ENCODE data around the gene TTC39A.

The TTC39A gene

DNA sequence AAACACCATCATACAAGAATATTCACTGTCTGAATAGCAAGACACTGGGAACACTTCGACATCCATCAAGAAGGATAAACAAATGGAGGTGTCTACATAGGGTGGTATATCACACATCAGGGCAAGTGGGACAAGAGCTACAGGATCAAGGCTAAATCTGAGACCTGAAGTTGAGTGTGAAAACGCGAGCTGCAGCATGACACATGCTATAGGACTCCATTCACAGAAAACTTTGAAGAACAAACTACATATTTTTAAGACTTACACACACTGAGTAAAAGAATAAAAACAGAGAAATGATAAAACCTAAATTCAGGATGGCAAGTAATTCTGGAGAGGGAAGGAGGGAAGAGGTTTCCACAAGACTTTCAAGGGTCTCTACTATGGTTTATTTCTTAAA, 2.1 kb downstream of the TTC39A start:
- Histone ChIP-seq H2BK5ac (ENCODE audit: low read length) (no peak overlapping the region), H3K36me3 (replicated peaks in 1 of 2; ENCODE audit: control insufficient read depth in 2 of 2, insufficient read depth in 2 of 2, low read length in 2 of 2) (no peaks in the 10 kb centered on the region), H2BK120ac (ENCODE audit: low read depth, low read length) (no peak overlapping the region), H3K27ac (replicated peaks; ENCODE audit: low read length) (no peak overlapping the region), H3K27me3 (ENCODE audit: control insufficient read depth in 3 of 3, insufficient read depth in 3 of 3, low read depth in 1 of 3, low read length in 3 of 3) (peaks cover 4 to 50% (median 17%) of the 10 kb centered on the region in 3 experiments), H3K18ac (ENCODE audit: low read length) (no peak overlapping the region), H3K79me1 (ENCODE audit: low read depth, low read length) (peaks cover 2% of the 10 kb centered on the region), H2BK12ac (ENCODE audit: low read length) (no peak overlapping the region), H3K4me2 (ENCODE audit: insufficient read depth, low read length, poor library complexity, severe bottlenecking) (no peak overlapping the region), H2AK5ac (ENCODE audit: low read depth, low read length) (no peak overlapping the region), H3K14ac (ENCODE audit: low read length) (no peak overlapping the region), H4K8ac (ENCODE audit: low read depth, low read length) (no peak overlapping the region), H3K9me3 (replicated peaks in 1 of 2; ENCODE audit: control insufficient read depth in 2 of 2, insufficient read depth in 1 of 2, low read depth in 1 of 2, low read length in 2 of 2) (no peaks in the 10 kb centered on the region), H3K9ac (ENCODE audit: low read depth, low read length, poor library complexity) (no peak overlapping the region), H3K23ac (ENCODE audit: low read depth, low read length, poor library complexity) (no peak overlapping the region), H2AFZ (ENCODE audit: low read length) (no peak overlapping the region), H2BK15ac (ENCODE audit: low read length) (no peak overlapping the region), H3K4me1 (ENCODE audit: control insufficient read depth in 2 of 2, insufficient read depth in 1 of 2, low read depth in 1 of 2, low read length in 2 of 2) (peaks cover 9 to 11% of the 10 kb centered on the region in 2 donors), H4K91ac (ENCODE audit: low read depth, low read length, poor library complexity) (no peak overlapping the region), H3K4ac (ENCODE audit: low read length) (no peak overlapping the region), H3K4me3 (ENCODE audit: low read length in 2 of 2) (no peak overlapping the region)
- no peak for DNase-seq (ENCODE audit: low spot score)
- WGBS, 2 donors (ENCODE audit: extremely low coverage in 2 of 2, insufficient read length in 2 of 2, insufficient replicate concordance in 1 of 2) = no CpG with 5 or more reads among the region's 3 CpGs

- Histone ChIP-seq H3K79me1 (ENCODE audit: low read depth, low read length) (peaks cover 2% of the 10 kb centered on the region), H3K4me1 (ENCODE audit: control insufficient read depth in 2 of 2, insufficient read depth in 1 of 2, low read depth in 1 of 2, low read length in 2 of 2) (peaks cover 9 to 11% of the 10 kb centered on the region in 2 donors), H4K8ac (ENCODE audit: low read depth, low read length) (no peak overlapping the region), H4K91ac (ENCODE audit: low read depth, low read length, poor library complexity) (no peak overlapping the region), H2AK5ac (ENCODE audit: low read depth, low read length) (no peak overlapping the region), H2BK5ac (ENCODE audit: low read length) (no peak overlapping the region), H3K9me3 (replicated peaks in 1 of 2; ENCODE audit: control insufficient read depth in 2 of 2, insufficient read depth in 1 of 2, low read depth in 1 of 2, low read length in 2 of 2) (no peaks in the 10 kb centered on the region), H3K14ac (ENCODE audit: low read length) (no peak overlapping the region), H3K4me2 (ENCODE audit: insufficient read depth, low read length, poor library complexity, severe bottlenecking) (no peak overlapping the region), H3K4ac (ENCODE audit: low read length) (no peak overlapping the region), H2BK120ac (ENCODE audit: low read depth, low read length) (no peak overlapping the region), H2BK15ac (ENCODE audit: low read length) (no peak overlapping the region), H3K4me3 (ENCODE audit: low read length in 2 of 2) (no peak overlapping the region), H2AFZ (ENCODE audit: low read length) (no peak overlapping the region), H2BK12ac (ENCODE audit: low read length) (no peak overlapping the region), H3K9ac (ENCODE audit: low read depth, low read length, poor library complexity) (no peak overlapping the region), H3K18ac (ENCODE audit: low read length) (no peak overlapping the region), H3K23ac (ENCODE audit: low read depth, low read length, poor library complexity) (no peak overlapping the region), H3K36me3 (replicated peaks in 1 of 2; ENCODE audit: control insufficient read depth in 2 of 2, insufficient read depth in 2 of 2, low read length in 2 of 2) (no peaks in the 10 kb centered on the region), H3K27ac (replicated peaks; ENCODE audit: low read length) (no peak overlapping the region), H3K27me3 (ENCODE audit: control insufficient read depth in 3 of 3, insufficient read depth in 3 of 3, low read depth in 1 of 3, low read length in 3 of 3) (peaks cover 4 to 50% (median 17%) of the 10 kb centered on the region in 3 experiments)
- no CpG with 5 or more reads among the region's 5 CpGs for WGBS, 2 donors (ENCODE audit: extremely low coverage in 2 of 2, insufficient read length in 2 of 2, insufficient replicate concordance in 1 of 2)
- DNase-seq (ENCODE audit: low spot score) = no peak
Measured at GRCh38 chr1:51327386-51327785, 3.0 kb downstream of the TTC39A start.

- no CpG with 5 or more reads among the region's 8 CpGs for WGBS, 2 donors (ENCODE audit: extremely low coverage in 2 of 2, insufficient read length in 2 of 2, insufficient replicate concordance in 1 of 2)
Measured at GRCh38 chr1:51326839-51327238, 3.5 kb downstream of the TTC39A start.

GRCh38 chr1:51325878-51326755, 4.2 kb downstream of the TTC39A start:
- H3K27me3 ChIP-seq (ENCODE audit: control insufficient read depth in 3 of 3, insufficient read depth in 3 of 3, low read depth in 1 of 3, low read length in 3 of 3) = peaks cover 4 to 50% (median 15%) of the 10 kb centered on the region in 3 experiments
- H3K4me1 ChIP-seq (ENCODE audit: control insufficient read depth in 2 of 2, insufficient read depth in 1 of 2, low read depth in 1 of 2, low read length in 2 of 2) = peaks cover 4 to 12% of the 10 kb centered on the region in 2 donors
- H3K4ac ChIP-seq (ENCODE audit: low read length) = no peak overlapping the region
- H2BK12ac ChIP-seq (ENCODE audit: low read length) = no peak overlapping the region
- peaks cover 2% of the 10 kb centered on the region for H3K79me1 ChIP-seq (ENCODE audit: low read depth, low read length)
- H3K18ac ChIP-seq (ENCODE audit: low read length) = no peak overlapping the region
- no peak overlapping the region for H2AK5ac ChIP-seq (ENCODE audit: low read depth, low read length)
- H4K8ac ChIP-seq (ENCODE audit: low read depth, low read length) = no peak overlapping the region
- no peak overlapping the region for H2BK5ac ChIP-seq (ENCODE audit: low read length)
- H3K4me2 ChIP-seq (ENCODE audit: insufficient read depth, low read length, poor library complexity, severe bottlenecking) = no peak overlapping the region
- peak overlapping the region; percentile 10 for H2AFZ ChIP-seq (ENCODE audit: low read length)
- H4K91ac ChIP-seq (ENCODE audit: low read depth, low read length, poor library complexity) = no peak overlapping the region
- H3K23ac ChIP-seq (ENCODE audit: low read depth, low read length, poor library complexity) = no peak overlapping the region
- H2BK15ac ChIP-seq (ENCODE audit: low read length) = no peak overlapping the region
- H3K36me3 ChIP-seq (replicated peaks in 1 of 2; ENCODE audit: control insufficient read depth in 2 of 2, insufficient read depth in 2 of 2, low read length in 2 of 2) = no peaks in the 10 kb centered on the region
- no peak overlapping the region for H3K27ac ChIP-seq (replicated peaks; ENCODE audit: low read length)
- no peak for DNase-seq (ENCODE audit: low spot score)
- no peak overlapping the region for H3K4me3 ChIP-seq (ENCODE audit: low read length in 2 of 2)
- H2BK120ac ChIP-seq (ENCODE audit: low read depth, low read length) = no peak overlapping the region
- no CpG with 5 or more reads among the region's 16 CpGs for WGBS, 2 donors (ENCODE audit: extremely low coverage in 2 of 2, insufficient read length in 2 of 2, insufficient replicate concordance in 1 of 2)
- H3K9ac ChIP-seq (ENCODE audit: low read depth, low read length, poor library complexity) = no peak overlapping the region
- no peak overlapping the region for H3K14ac ChIP-seq (ENCODE audit: low read length)
- no peaks in the 10 kb centered on the region for H3K9me3 ChIP-seq (replicated peaks in 1 of 2; ENCODE audit: control insufficient read depth in 2 of 2, insufficient read depth in 1 of 2, low read depth in 1 of 2, low read length in 2 of 2)

More at GRCh38 chr1:51326839-51327238, 3.5 kb downstream of the TTC39A start:
- Histone ChIP-seq H2BK12ac (ENCODE audit: low read length) (no peak overlapping the region), H3K4me3 (ENCODE audit: low read length in 2 of 2) (no peak overlapping the region), H3K4ac (ENCODE audit: low read length) (no peak overlapping the region), H3K23ac (ENCODE audit: low read depth, low read length, poor library complexity) (no peak overlapping the region), H3K4me1 (ENCODE audit: control insufficient read depth in 2 of 2, insufficient read depth in 1 of 2, low read depth in 1 of 2, low read length in 2 of 2) (peaks cover 9 to 15% of the 10 kb centered on the region in 2 donors), H3K79me1 (ENCODE audit: low read depth, low read length) (peaks cover 2% of the 10 kb centered on the region), H3K14ac (ENCODE audit: low read length) (no peak overlapping the region), H3K9me3 (replicated peaks in 1 of 2; ENCODE audit: control insufficient read depth in 2 of 2, insufficient read depth in 1 of 2, low read depth in 1 of 2, low read length in 2 of 2) (no peaks in the 10 kb centered on the region), H2BK5ac (ENCODE audit: low read length) (no peak overlapping the region), H2AFZ (ENCODE audit: low read length) (no peak overlapping the region), H3K9ac (ENCODE audit: low read depth, low read length, poor library complexity) (no peak overlapping the region), H3K18ac (ENCODE audit: low read length) (no peak overlapping the region), H4K91ac (ENCODE audit: low read depth, low read length, poor library complexity) (no peak overlapping the region), H3K36me3 (replicated peaks in 1 of 2; ENCODE audit: control insufficient read depth in 2 of 2, insufficient read depth in 2 of 2, low read length in 2 of 2) (no peaks in the 10 kb centered on the region), H4K8ac (ENCODE audit: low read depth, low read length) (no peak overlapping the region), H2BK120ac (ENCODE audit: low read depth, low read length) (no peak overlapping the region), H2BK15ac (ENCODE audit: low read length) (no peak overlapping the region), H3K27me3 (ENCODE audit: control insufficient read depth in 3 of 3, insufficient read depth in 3 of 3, low read depth in 1 of 3, low read length in 3 of 3) (peaks cover 4 to 50% (median 17%) of the 10 kb centered on the region in 3 experiments), H3K4me2 (ENCODE audit: insufficient read depth, low read length, poor library complexity, severe bottlenecking) (no peak overlapping the region), H2AK5ac (ENCODE audit: low read depth, low read length) (no peak overlapping the region), H3K27ac (replicated peaks; ENCODE audit: low read length) (no peak overlapping the region)
- DNase-seq (ENCODE audit: low spot score) = no peak

Data from neuronal stem cell (in vitro differentiated cells).